Parathyroid adenoma (tissue), 2 donors: ENCODE results near the gene TACC2.

ENCODE experiments used
- H2AFZ ChIP-seq: fragments of 300-600 bp; sonication (generic); one replicate; pipeline ENCODE4 v1.7.0; 2017; ENCODE audit warnings: antibody characterized with exemption, mild to moderate bottlenecking
- H3K27ac ChIP-seq: fragments of 300-600 bp; sonication (generic); one replicate; pipeline ENCODE4 v1.7.0; 2017
- H3K27me3 ChIP-seq: fragments of 300-600 bp; sonication (generic); one replicate; pipeline ENCODE4 v1.7.0; 2017; ENCODE audit warnings: low read length; ENCODE audit not compliant: control insufficient read depth, insufficient read depth
- H3K36me3 ChIP-seq: fragments of 300-600 bp; sonication (generic); one replicate; pipeline ENCODE4 v1.7.0; 2017; ENCODE audit warnings: low read length; ENCODE audit not compliant: control insufficient read depth, insufficient read depth
- H3K4me1 ChIP-seq: fragments of 300-600 bp; sonication (generic); one replicate; pipeline ENCODE4 v1.7.0; 2017; ENCODE audit warnings: control low read depth
- H3K4me2 ChIP-seq: fragments of 300-600 bp; sonication (generic); one replicate; pipeline ENCODE4 v1.7.0; 2017; ENCODE audit warnings: low read length
- H3K4me3 ChIP-seq: fragments of 300-600 bp; sonication (generic); one replicate; pipeline ENCODE4 v1.7.0; 2017; ENCODE audit warnings: low read depth, low read length
- H3K79me2 ChIP-seq: fragments of 300-600 bp; sonication (generic); one replicate; pipeline ENCODE4 v1.7.0; 2017; ENCODE audit warnings: control low read depth
- H3K9ac ChIP-seq: fragments of 300-600 bp; sonication (generic); one replicate; pipeline ENCODE4 v1.7.0; 2017; ENCODE audit warnings: mild to moderate bottlenecking
- H3K9me3 ChIP-seq: fragments of 300-600 bp; sonication (generic); one replicate; pipeline ENCODE4 v1.7.0; 2017; ENCODE audit warnings: low read length; ENCODE audit not compliant: control insufficient read depth
- CTCF ChIP-seq: fragments of 300-600 bp; sonication (generic); IDR thresholded peaks from one replicate; pipeline ENCODE4 v1.7.0; 2017; ENCODE audit warnings: antibody characterized with exemption, mild to moderate bottlenecking
- donor health status: primary hyperparathyroidism.

The TACC2 gene

GRCh38 chr10:121988361-121989324 is at the start of gene TACC2:
TSS of gene TACC2 (plus strand) at chr10:121989163. CDS start at chr10:122021982, 32,819 bp downstream.
- H3K9ac ChIP-seq, result no peak within 1 kb of the TSS
- no peak within 1 kb of the TSS for H3K4me3 ChIP-seq
- H3K4me1 ChIP-seq, result no peaks in the 10 kb centered on the region
- no peak within 1 kb of the TSS for H2AFZ ChIP-seq
- TF ChIP-seq CTCF, result no peak
- H3K4me2 ChIP-seq, result no peak within 1 kb of the TSS
- H3K9me3 ChIP-seq, result no peaks in the 10 kb centered on the region
- H3K27ac ChIP-seq, result no peak within 1 kb of the TSS
- no peaks in the 10 kb centered on the region for H3K79me2 ChIP-seq
- no peaks in the 10 kb centered on the region for H3K27me3 ChIP-seq
- no peaks in the 10 kb centered on the region for H3K36me3 ChIP-seq

- no peaks in the 10 kb centered on the region for H3K27me3 ChIP-seq
- H3K79me2 ChIP-seq, result no peaks in the 10 kb centered on the region
- H3K9ac ChIP-seq, result no peak overlapping the region
- no peaks in the 10 kb centered on the region for H3K36me3 ChIP-seq
- H3K4me3 ChIP-seq, result no peak overlapping the region
- H2AFZ ChIP-seq, result no peak overlapping the region
- no peak overlapping the region for H3K27ac ChIP-seq
- H3K9me3 ChIP-seq, result no peaks in the 10 kb centered on the region
- TF ChIP-seq CTCF, result no peak
- H3K4me2 ChIP-seq, result no peak overlapping the region
- H3K4me1 ChIP-seq, result no peaks in the 10 kb centered on the region
Measured at GRCh38 chr10:121941532-121941931, 47.4 kb upstream of the TACC2 start.

GRCh38 chr10:121942749-121943416 is 46.1 kb upstream of the TACC2 start:
- H3K4me3 ChIP-seq, result no peak overlapping the region
- no peak overlapping the region for H3K4me2 ChIP-seq
- no peaks in the 10 kb centered on the region for H3K36me3 ChIP-seq
- H2AFZ ChIP-seq, result no peak overlapping the region
- no peaks in the 10 kb centered on the region for H3K79me2 ChIP-seq
- no peaks in the 10 kb centered on the region for H3K4me1 ChIP-seq
- TF ChIP-seq CTCF, result no peak
- H3K9me3 ChIP-seq, result no peaks in the 10 kb centered on the region
- no peaks in the 10 kb centered on the region for H3K27me3 ChIP-seq
- H3K9ac ChIP-seq, result no peak overlapping the region
- no peak overlapping the region for H3K27ac ChIP-seq

GRCh38 chr10:121947343-121948330 is 41.3 kb upstream of the TACC2 start:
- H3K4me3 ChIP-seq, result no peak overlapping the region
- no peaks in the 10 kb centered on the region for H3K36me3 ChIP-seq
- H3K27me3 ChIP-seq, result no peaks in the 10 kb centered on the region
- no peak for TF ChIP-seq CTCF
- H3K9me3 ChIP-seq, result no peaks in the 10 kb centered on the region
- H3K27ac ChIP-seq, result no peak overlapping the region
- H3K4me2 ChIP-seq, result no peak overlapping the region
- no peak overlapping the region for H3K9ac ChIP-seq
- H2AFZ ChIP-seq, result no peak overlapping the region
- H3K79me2 ChIP-seq, result no peaks in the 10 kb centered on the region
- no peaks in the 10 kb centered on the region for H3K4me1 ChIP-seq
